SK-N-SH treated with all-trans-retinoic acid at 6 μM for 48 hours (cell line): ENCODE measurements around the gene UBE2Q1.

Experiments
- ATAC-seq: fragments of 200-7000 bp; cut with Tn5 transposase; 3 replicates; pipeline ENCODE4 v1.9.1; 2020; ENCODE audit warnings: mild to moderate bottlenecking, moderate library complexity
- ARNTL ChIP-seq: fragments of 450-650 bp; formaldehyde crosslinking; IDR thresholded peaks from 2 replicates; pipeline ENCODE4 v1.5.0; 2020; ENCODE audit warnings: low read depth, mild to moderate bottlenecking, moderate library complexity, borderline replicate concordance
- BACH2 ChIP-seq: fragments of 250-450 bp; sonication (Bioruptor Pico); IDR thresholded peaks from 2 replicates; pipeline ENCODE4 v1.9.0; 2021; ENCODE audit warnings: mild to moderate bottlenecking, borderline replicate concordance
- CREB5 ChIP-seq: fragments of 250-450 bp; sonication (Bioruptor Pico); IDR thresholded peaks from 2 replicates; pipeline ENCODE4 v1.5.1; 2020; ENCODE audit warnings: low read depth, mild to moderate bottlenecking, moderate library complexity
- CSDC2 ChIP-seq: fragments of 250-450 bp; sonication (Bioruptor Pico); IDR thresholded peaks from 2 replicates; pipeline ENCODE4 v1.5.0; 2020; ENCODE audit warnings: mild to moderate bottlenecking, moderate library complexity
- ESRRG ChIP-seq: fragments of 250-450 bp; sonication (Bioruptor Pico); IDR thresholded peaks from 2 replicates; pipeline ENCODE4 v1.6.1; 2021; ENCODE audit warnings: mild to moderate bottlenecking
- GLIS3 ChIP-seq: fragments of 250-450 bp; sonication (Bioruptor Pico); IDR thresholded peaks from 2 replicates; pipeline ENCODE4 v1.5.0; 2020; ENCODE audit warnings: mild to moderate bottlenecking, moderate library complexity
- OSR1 ChIP-seq: fragments of 250-450 bp; sonication (Bioruptor Pico); IDR thresholded peaks from 2 replicates; pipeline ENCODE4 v1.8.0; 2022; ENCODE audit warnings: moderate library complexity, mild to moderate bottlenecking, inconsistent platforms
- PPARA ChIP-seq: fragments of 250-450 bp; sonication (Bioruptor Pico); IDR thresholded peaks from 2 replicates; pipeline ENCODE4 v1.5.0; 2020; ENCODE audit warnings: mild to moderate bottlenecking, borderline replicate concordance
- RARB ChIP-seq: fragments of 250-450 bp; sonication (Bioruptor Pico); IDR thresholded peaks from 2 replicates; pipeline ENCODE4 v1.8.0; 2021; ENCODE audit warnings: mild to moderate bottlenecking, moderate library complexity
- SNAI2 ChIP-seq: fragments of 250-450 bp; sonication (Bioruptor Pico); IDR thresholded peaks from 2 replicates; pipeline ENCODE4 v1.5.0; 2020; ENCODE audit warnings: mild to moderate bottlenecking, moderate library complexity
- TCF4 ChIP-seq: fragments of 250-450 bp; sonication (Bioruptor Pico); IDR thresholded peaks from 2 replicates; pipeline ENCODE4 v1.8.0; 2021; ENCODE audit warnings: mild to moderate bottlenecking, moderate library complexity, borderline replicate concordance
- TOX ChIP-seq: fragments of 250-450 bp; sonication (Bioruptor Pico); IDR thresholded peaks from 2 replicates; pipeline ENCODE4 v1.8.0; 2021; ENCODE audit warnings: mild to moderate bottlenecking, moderate library complexity, borderline replicate concordance
- ZC3H10 ChIP-seq: fragments of 250-450 bp; sonication (Bioruptor Pico); IDR thresholded peaks from 2 replicates; pipeline ENCODE4 v1.5.1; 2021; ENCODE audit warnings: mild to moderate bottlenecking, moderate library complexity
- ZFP3 ChIP-seq: fragments of 250-450 bp; sonication (Bioruptor Pico); IDR thresholded peaks from 2 replicates; pipeline ENCODE4 v1.5.0; 2020; ENCODE audit warnings: mild to moderate bottlenecking, moderate library complexity
- ZFP30 ChIP-seq: fragments of 450-650 bp; formaldehyde crosslinking; IDR thresholded peaks from 2 replicates; pipeline ENCODE4 v1.5.0; 2022; ENCODE audit warnings: mild to moderate bottlenecking, moderate library complexity
- ZNF565 ChIP-seq: fragments of 450-650 bp; formaldehyde crosslinking; conservative IDR thresholded peaks from 2 replicates; pipeline ENCODE4 v1.5.0; 2020; ENCODE audit warnings: low read depth, mild to moderate bottlenecking, moderate library complexity
- ZNF70 ChIP-seq: fragments of 450-650 bp; formaldehyde crosslinking; IDR thresholded peaks from 2 replicates; pipeline ENCODE4 v1.5.0; 2020; ENCODE audit warnings: mild to moderate bottlenecking, moderate library complexity
- ZNF8 ChIP-seq: fragments of 450-650 bp; formaldehyde crosslinking; IDR thresholded peaks from 2 replicates; pipeline ENCODE4 v1.5.0; 2020; ENCODE audit warnings: mild to moderate bottlenecking, moderate library complexity
- TF ChIP-seq, protein P1 (sequence below): fragments of 250-450 bp; sonication (Bioruptor Pico); IDR thresholded peaks from 2 replicates; pipeline ENCODE4 v1.8.0; 2020; ENCODE audit warnings: mild to moderate bottlenecking, moderate library complexity, borderline replicate concordance
- TF ChIP-seq, protein P2 (sequence below): fragments of 250-450 bp; sonication (Bioruptor Pico); IDR thresholded peaks from 2 replicates; pipeline ENCODE4 v1.8.0; 2021; ENCODE audit warnings: low read depth, mild to moderate bottlenecking, moderate library complexity, borderline replicate concordance

The UBE2Q1 gene

DNA sequence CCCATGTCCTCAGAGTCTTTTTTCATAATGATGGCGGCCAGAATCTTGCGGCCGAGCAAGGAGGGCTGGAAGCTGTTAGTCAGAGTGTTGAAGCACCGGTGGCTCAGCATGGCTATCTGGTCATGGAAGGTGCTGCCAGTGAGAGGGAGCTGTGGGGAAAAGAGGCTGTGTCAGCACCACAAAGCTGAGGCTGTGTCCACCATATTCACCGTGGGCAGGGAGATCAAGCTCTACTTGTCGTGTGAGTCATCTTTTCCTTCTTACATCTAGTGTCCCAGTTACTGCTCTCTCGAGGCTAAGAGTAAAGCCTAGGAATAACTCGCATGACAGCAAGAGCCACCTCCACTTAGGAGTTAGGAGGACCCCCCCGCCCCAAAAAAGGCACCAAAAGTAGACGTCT lies 31.3 kb upstream of the UBE2Q1 start:
- TF ChIP-seq ZNF8 (CRISPR knock-in tag) (no peak), TOX (CRISPR knock-in tag) (no peak), TCF4 (CRISPR knock-in tag) (no peak), CREB5 (no peak), RARB (CRISPR knock-in tag) (no peak), ZC3H10 (CRISPR knock-in tag) (no peak), ZNF565 (no peak), GLIS3 (CRISPR knock-in tag) (no peak), CSDC2 (no peak), ZFP3 (CRISPR knock-in tag) (no peak), BACH2 (CRISPR knock-in tag) (no peak), ZNF70 (CRISPR knock-in tag) (no peak), ARNTL (CRISPR knock-in tag) (no peak), PPARA (CRISPR knock-in tag) (no peak), SNAI2 (CRISPR knock-in tag) (no peak), ZFP30 (CRISPR knock-in tag) (no peak), ESRRG (CRISPR knock-in tag) (no peak), OSR1 (CRISPR knock-in tag) (no peak)
- TF ChIP-seq, protein P1, sequence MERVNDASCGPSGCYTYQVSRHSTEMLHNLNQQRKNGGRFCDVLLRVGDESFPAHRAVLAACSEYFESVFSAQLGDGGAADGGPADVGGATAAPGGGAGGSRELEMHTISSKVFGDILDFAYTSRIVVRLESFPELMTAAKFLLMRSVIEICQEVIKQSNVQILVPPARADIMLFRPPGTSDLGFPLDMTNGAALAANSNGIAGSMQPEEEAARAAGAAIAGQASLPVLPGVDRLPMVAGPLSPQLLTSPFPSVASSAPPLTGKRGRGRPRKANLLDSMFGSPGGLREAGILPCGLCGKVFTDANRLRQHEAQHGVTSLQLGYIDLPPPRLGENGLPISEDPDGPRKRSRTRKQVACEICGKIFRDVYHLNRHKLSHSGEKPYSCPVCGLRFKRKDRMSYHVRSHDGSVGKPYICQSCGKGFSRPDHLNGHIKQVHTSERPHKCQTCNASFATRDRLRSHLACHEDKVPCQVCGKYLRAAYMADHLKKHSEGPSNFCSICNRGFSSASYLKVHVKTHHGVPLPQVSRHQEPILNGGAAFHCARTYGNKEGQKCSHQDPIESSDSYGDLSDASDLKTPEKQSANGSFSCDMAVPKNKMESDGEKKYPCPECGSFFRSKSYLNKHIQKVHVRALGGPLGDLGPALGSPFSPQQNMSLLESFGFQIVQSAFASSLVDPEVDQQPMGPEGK (CRISPR knock-in tag), result no peak
- TF ChIP-seq, protein P2, sequence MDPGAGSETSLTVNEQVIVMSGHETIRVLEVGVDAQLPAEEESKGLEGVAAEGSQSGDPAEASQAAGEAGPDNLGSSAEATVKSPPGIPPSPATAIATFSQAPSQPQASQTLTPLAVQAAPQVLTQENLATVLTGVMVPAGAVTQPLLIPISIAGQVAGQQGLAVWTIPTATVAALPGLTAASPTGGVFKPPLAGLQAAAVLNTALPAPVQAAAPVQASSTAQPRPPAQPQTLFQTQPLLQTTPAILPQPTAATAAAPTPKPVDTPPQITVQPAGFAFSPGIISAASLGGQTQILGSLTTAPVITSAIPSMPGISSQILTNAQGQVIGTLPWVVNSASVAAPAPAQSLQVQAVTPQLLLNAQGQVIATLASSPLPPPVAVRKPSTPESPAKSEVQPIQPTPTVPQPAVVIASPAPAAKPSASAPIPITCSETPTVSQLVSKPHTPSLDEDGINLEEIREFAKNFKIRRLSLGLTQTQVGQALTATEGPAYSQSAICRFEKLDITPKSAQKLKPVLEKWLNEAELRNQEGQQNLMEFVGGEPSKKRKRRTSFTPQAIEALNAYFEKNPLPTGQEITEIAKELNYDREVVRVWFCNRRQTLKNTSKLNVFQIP (CRISPR knock-in tag), result no peak

GRCh38 chr1:154586641-154587040 lies 28.2 kb upstream of the UBE2Q1 start:
- no peak for TF ChIP-seq CSDC2
- TF ChIP-seq ZNF70 (CRISPR knock-in tag), result no peak
- no peak for TF ChIP-seq ZNF565
- TF ChIP-seq RARB (CRISPR knock-in tag), result no peak
- TF ChIP-seq ZC3H10 (CRISPR knock-in tag), result no peak
- TF ChIP-seq, protein P1 (CRISPR knock-in tag), result no peak
- TF ChIP-seq GLIS3 (CRISPR knock-in tag), result no peak
- no peak for ATAC-seq

More for the DNA sequence above, 31.3 kb upstream of the UBE2Q1 start:
- ATAC-seq, result no peak

- ATAC-seq, result no peak
- TF ChIP-seq SNAI2 (CRISPR knock-in tag) (no peak), BACH2 (CRISPR knock-in tag) (no peak), ZNF565 (no peak), ZC3H10 (CRISPR knock-in tag) (no peak), TCF4 (CRISPR knock-in tag) (no peak), PPARA (CRISPR knock-in tag) (no peak), ZNF70 (CRISPR knock-in tag) (no peak), RARB (CRISPR knock-in tag) (no peak), OSR1 (CRISPR knock-in tag) (no peak), ZNF8 (CRISPR knock-in tag) (no peak), GLIS3 (CRISPR knock-in tag) (no peak)
- TF ChIP-seq, all 23 proteins: peak for 0
Observed at GRCh38 chr1:154586231-154586630, 27.8 kb upstream of the UBE2Q1 start.

GRCh38 chr1:154584267-154584994 lies 26.0 kb upstream of the UBE2Q1 start:
- no peak for ATAC-seq
- TF ChIP-seq GLIS3 (CRISPR knock-in tag) (no peak), TOX (CRISPR knock-in tag) (no peak), PPARA (CRISPR knock-in tag) (no peak), ZNF70 (CRISPR knock-in tag) (no peak), SNAI2 (CRISPR knock-in tag) (no peak), TCF4 (CRISPR knock-in tag) (no peak), ZFP30 (CRISPR knock-in tag) (no peak), ARNTL (CRISPR knock-in tag) (no peak), ZC3H10 (CRISPR knock-in tag) (no peak), CSDC2 (no peak), OSR1 (CRISPR knock-in tag) (no peak)
- TF ChIP-seq, protein P1 (CRISPR knock-in tag), result no peak
- TF ChIP-seq, all 23 proteins: peak for 0
